ENCODE data around the gene MEIS2.
"Not testable (repeated sequence)": the region's sequence is repeated elsewhere in the genome, so short reads cannot be mapped to it uniquely, and the experiment has no call there.

Gene MEIS2

GRCh38 chr15:37004373-37004869 lies 95.9 kb downstream of the MEIS2 start:
- no peak for DNase-seq

DNA sequence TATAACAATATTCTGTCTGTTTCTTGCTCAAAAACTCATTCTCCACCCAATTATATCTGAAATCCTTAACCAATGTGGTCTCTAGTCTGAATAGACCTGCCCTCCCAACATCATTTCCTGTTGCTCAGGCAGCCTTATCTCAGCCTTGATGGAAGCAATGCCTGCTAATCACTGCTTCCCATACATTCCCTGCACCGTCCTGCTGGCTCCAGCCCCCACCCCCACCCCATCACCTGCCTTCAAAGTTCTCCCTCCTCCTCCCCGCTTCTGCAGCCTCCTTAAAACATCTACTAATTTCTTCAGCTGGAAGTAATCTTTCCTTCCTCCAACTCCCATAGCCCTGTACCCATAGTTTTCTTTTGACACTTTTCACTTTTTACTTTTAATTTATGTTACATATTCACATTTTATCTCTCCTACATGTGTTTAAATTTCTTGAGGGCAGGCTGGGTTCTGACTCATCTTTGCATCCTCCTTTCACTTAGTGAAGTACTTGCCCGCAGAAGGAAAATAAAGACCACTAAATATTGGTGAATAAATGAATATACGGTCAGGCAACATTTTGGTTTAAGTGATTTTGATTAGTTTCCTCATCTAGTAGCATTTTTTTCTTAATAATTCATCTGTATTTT lies 98.2 kb downstream of the MEIS2 start:
- DNase-seq = no peak

GRCh38 chr15:37001417-37001816 lies 98.9 kb downstream of the MEIS2 start:
- DNase-seq = no peak

GRCh38 chr15:36999778-37000177 lies 100.6 kb downstream of the MEIS2 start:
- DNase-seq = no peak

GRCh38 chr15:36996538-36997181 lies 103.7 kb downstream of the MEIS2 start:
- DNase-seq = no peak

GRCh38 chr15:36996121-36996520 lies 104.2 kb downstream of the MEIS2 start:
- DNase-seq = no peak

- DNase-seq = no peak
Measured at GRCh38 chr15:36994790-36995189, 105.6 kb downstream of the MEIS2 start.

GRCh38 chr15:36992454-36992853 lies 107.9 kb downstream of the MEIS2 start:
- no peak for DNase-seq

DNA sequence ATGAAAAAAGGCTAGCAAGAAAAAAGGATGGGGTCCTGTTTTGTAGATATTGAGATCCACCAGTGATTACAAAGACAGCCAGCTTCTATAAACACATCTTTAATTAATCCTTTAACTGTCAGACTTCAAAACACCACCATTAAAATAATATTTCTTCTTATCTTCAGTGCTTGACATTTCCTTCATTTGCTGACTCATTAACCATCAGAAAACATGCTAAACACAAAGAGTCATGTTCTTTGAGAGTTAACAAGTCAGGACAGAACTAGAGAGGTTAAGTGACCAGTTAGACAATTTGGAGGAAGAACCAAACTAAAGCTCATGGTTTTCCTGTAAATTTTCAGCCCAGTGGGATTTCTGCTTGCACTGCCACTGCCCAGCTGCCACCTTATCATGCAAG lies 111.4 kb downstream of the MEIS2 start:
- DNase-seq = no peak

GRCh38 chr15:36982430-36982829 lies 117.9 kb downstream of the MEIS2 start:
- no peak for DNase-seq

- not testable (repeated sequence) for DNase-seq
Measured at GRCh38 chr15:36980281-36980680, 120.1 kb downstream of the MEIS2 start.

GRCh38 chr15:36978625-36979024 lies 121.7 kb downstream of the MEIS2 start:
- no peak for DNase-seq

DNA sequence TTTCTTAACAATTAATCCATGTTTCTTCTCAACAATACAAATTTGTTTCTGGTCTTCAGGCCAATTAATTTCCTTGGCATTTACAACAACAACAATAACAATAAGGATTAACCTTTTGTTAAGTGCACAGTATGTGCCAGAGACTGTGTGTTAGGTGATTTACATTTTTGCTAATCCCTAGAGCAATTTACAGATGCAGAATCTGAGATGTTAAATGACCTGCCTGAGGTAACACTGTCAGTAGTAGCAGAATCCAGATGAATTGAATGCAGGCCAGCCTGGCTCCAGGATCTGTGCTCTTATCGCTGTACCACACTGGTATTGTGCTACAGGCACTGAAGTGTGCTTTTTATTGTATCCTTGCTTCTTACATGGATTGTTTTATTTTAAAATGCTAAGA lies 122.2 kb downstream of the MEIS2 start:
- DNase-seq = no peak

GRCh38 chr15:36977659-36978058 lies 122.7 kb downstream of the MEIS2 start:
- DNase-seq = no peak

GRCh38 chr15:36972704-36973103 lies 127.6 kb downstream of the MEIS2 start:
- DNase-seq = no peak

GRCh38 chr15:36970522-36970921 lies 129.8 kb downstream of the MEIS2 start:
- no peak for DNase-seq

DNA sequence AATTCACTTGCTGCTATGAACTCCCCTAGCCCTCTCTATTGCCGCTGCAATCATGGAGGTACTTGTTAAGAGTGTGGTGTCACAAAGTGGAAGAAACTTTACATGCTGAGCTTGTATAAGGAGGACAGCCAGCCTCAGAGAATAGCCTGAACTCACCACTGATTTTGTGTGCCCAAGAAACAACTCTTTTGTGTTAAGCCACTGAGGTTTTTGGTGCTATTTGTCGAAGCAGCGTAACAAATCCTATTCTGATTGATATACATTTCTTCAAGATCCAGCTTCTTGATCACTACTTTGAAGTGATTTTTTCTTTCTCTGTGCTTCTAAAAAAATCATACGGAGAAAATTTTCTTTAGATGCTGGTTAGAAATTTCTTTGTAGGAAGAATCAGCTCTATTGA lies 132.4 kb downstream of the MEIS2 start:
- no peak for DNase-seq

DNA sequence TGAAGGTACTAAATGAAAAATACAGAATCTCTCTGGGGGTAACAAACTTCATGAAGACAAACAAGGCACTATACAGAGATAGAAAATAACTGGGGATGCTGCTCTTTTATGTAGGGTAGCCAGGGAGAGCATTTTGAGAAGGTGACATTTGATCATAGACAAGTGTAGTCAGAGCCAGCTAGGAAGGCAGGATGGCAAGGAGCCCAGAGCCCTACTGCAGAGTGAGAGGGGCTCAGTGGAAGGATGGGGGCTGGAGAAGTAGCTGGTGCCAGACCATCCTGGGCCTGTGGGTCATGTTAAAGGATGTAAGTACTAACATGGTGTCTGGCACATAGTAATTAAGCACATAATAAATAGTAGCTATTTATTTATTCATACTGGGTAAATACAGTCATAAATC lies 133.6 kb downstream of the MEIS2 start:
- no peak for DNase-seq

- DNase-seq = no peak
Measured at GRCh38 chr15:36965570-36966342, 134.6 kb downstream of the MEIS2 start.

GRCh38 chr15:36964626-36965025 lies 135.7 kb downstream of the MEIS2 start:
- DNase-seq = no peak

DNA sequence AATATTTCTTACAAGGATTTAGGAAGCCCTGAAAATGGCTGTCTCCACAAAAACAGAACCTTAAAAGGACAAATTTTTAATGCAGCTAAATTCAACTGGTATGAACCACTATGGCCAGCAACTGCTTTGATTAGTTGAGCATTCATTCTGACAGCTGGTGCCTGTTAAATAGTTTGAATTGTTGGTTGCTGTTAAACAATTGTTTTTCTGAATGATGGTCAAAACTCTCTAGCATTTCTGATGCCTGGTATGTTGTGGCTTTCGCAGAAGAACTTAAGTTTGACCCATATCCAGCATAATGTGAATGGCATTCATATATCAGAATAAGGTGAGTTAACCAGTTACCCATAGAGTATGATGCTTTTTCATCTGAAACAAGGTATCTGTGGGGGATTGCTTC lies 138.4 kb downstream of the MEIS2 start:
- no peak for DNase-seq

DNA sequence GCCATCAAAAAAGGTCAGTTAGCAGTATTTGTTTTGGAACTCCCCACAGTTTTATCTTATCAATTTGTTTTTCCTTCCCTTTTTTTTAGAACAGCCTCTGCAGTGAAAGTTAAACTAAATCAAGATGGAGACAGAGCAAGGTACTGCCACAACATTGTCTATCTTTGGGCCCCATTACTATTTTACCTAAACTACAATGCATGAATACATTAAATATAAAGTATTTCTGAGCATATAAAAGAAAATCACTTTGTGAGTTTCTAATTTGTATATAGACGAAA lies 139.5 kb downstream of the MEIS2 start:
- no peak for DNase-seq

DNA sequence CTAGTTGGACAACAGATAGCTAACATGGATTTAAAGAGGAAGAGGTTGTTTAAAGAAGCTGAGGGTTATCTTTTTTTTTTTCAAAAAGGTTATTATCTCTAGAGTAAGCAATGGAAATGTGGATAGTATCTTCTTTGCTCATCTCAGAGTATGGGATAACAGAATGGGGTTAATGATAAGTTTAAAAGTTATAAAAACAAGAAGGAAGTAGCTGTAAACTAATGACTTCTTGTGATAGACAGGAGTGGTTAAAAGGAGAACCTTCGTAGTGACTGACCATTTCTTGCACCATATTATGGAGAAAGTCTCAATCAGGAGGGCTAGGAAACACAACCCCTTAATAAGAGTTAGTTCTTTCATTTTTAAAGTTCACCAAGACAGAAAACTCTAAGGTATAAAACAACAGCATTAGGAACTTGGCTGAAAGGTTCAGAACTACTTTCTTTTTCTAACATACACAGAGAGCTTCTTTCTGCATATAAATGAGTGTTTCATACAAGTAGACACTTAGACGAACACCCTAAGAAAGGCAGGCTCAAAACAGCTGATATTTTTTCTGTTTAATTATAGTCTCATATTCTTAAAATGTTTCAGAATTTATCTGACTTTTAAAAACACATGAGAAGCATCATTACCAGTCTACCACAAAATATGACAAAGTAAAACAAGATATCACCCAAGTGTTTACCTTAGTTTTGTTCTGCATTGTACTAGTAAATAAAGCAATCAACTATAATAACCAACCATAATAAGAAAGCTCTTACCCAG lies 140.0 kb downstream of the MEIS2 start:
- DNase-seq = no peak

GRCh38 chr15:36959746-36960145 lies 140.6 kb downstream of the MEIS2 start:
- DNase-seq = no peak
